HG02610 (cell line): Measurements from ENCODE around the gene CAMK2A.

Experiments used
- ATAC-seq: cut with Tn5 transposase; IDR thresholded peaks from one replicate; pipeline ENCODE4 v1.9.1; 2021; ENCODE audit warnings: mild to moderate bottlenecking, moderate library complexity; ENCODE audit not compliant: unreplicated experiment

The CAMK2A gene

GRCh38 chr5:150190503-150190979 lies 99.0 kb downstream of the CAMK2A start:
- no peak for ATAC-seq

DNA sequence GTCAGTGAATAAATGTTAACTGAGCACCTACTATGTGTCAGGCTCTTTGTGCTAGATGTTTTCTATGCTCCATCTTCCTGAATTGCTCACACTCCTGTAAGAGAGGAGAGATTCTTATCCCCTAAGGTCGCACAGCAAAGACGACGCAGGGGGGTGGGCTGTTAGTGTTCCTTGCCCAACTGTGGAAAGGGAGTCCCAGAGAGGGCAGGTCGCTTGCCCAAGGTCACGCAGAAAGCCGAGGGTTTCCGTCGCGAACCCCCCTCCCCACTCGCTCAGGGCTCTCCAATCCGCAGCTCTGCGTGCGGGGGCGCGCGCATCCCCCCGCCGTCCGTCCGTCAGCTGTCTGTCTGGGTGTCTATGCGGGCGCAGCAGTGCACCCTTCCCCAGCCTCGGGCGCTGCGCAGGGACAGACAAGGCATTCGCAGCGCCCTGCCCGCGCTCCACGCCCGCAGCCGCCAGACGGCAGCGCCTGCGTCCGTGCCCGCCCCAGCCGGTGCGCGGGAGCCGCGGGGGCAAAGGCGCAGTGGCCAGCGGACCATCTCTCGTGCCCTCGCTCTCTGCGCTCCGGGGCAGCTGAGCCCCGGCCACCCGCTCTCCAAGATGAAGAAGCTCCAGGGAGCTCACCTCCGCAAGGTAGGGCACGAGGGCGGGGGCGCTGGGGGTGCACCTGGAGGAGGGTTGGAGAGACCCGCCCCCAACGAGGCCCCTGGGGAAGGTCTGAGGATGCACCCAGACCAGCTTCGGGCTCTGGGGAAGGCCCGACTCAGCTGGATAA lies 99.7 kb downstream of the CAMK2A start, which contains the start of gene SLC6A7:
SLC6A7 (plus strand) TSS at position 335 of the 775 bp plus-strand sequence; CDS start at position 601, 266 bp downstream.
- no peak for ATAC-seq

DNA sequence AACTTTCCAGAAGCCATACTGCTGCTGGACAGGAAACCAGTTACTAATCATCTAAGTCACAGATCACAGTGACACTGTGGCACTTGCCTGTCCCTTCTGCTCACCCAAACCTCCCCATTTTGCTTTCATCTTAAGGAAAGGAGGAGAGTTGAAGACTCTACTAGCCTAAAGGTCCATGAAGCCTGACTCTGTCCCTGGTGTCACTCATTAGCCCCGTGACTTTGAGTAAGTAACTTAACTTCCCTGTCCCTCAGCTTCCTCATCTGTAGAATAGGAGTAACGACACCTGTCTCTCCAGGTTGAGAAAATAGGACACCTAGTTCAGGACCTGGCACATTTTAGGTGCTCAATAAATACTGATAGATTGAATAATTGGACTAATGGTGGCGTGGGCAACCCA lies 100.2 kb downstream of the CAMK2A start:
- ATAC-seq = no peak

GRCh38 chr5:150188146-150188842 lies 101.3 kb downstream of the CAMK2A start:
- no peak for ATAC-seq

GRCh38 chr5:150186897-150187296 lies 102.7 kb downstream of the CAMK2A start:
- no peak for ATAC-seq

GRCh38 chr5:150186137-150186536 lies 103.4 kb downstream of the CAMK2A start:
- ATAC-seq = no peak

GRCh38 chr5:150184990-150185912 lies 104.3 kb downstream of the CAMK2A start:
- no peak for ATAC-seq

- no peak for ATAC-seq
Observed at GRCh38 chr5:150184006-150184405, 105.6 kb downstream of the CAMK2A start.

- no peak for ATAC-seq
Observed at GRCh38 chr5:150183436-150183835, 106.1 kb downstream of the CAMK2A start.

DNA sequence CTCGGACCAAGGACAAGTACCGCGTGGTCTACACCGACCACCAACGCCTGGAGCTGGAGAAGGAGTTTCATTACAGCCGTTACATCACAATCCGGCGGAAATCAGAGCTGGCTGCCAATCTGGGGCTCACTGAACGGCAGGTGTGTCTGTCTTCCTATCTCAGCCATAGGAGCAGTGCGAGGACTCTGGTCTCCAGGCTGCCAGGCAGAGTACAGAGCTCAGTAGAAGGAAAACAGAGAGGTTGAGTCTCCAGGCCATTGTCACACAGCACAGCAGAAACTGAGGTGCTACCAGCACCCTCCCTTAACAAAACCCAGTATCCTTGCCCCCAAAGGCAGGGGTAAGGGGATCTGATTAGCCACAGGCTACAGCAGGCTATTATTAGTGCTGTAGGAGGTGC lies 106.8 kb downstream of the CAMK2A start:
- no peak for ATAC-seq

- no peak for ATAC-seq
Observed at GRCh38 chr5:150181766-150182545, 107.6 kb downstream of the CAMK2A start.

DNA sequence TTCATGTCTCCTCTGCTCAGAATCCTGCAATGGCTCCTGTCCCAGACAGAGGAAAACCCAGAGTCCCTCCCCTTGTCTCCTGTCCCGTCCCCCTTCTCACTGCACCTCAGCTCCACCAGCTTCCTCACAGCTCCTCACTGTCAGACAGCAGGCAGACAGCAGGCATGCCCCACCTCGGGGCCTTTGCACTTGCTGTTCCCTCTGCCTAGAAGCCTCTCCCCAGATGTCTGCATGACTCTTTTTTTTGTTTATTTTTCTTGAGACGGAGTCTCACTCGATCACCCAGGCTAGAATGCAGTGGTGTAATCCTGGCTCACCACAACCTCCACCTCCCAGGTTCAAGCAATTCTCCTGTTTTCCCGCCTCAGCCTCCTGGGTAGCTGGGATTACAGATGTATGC lies 108.5 kb downstream of the CAMK2A start:
- no peak for ATAC-seq

DNA sequence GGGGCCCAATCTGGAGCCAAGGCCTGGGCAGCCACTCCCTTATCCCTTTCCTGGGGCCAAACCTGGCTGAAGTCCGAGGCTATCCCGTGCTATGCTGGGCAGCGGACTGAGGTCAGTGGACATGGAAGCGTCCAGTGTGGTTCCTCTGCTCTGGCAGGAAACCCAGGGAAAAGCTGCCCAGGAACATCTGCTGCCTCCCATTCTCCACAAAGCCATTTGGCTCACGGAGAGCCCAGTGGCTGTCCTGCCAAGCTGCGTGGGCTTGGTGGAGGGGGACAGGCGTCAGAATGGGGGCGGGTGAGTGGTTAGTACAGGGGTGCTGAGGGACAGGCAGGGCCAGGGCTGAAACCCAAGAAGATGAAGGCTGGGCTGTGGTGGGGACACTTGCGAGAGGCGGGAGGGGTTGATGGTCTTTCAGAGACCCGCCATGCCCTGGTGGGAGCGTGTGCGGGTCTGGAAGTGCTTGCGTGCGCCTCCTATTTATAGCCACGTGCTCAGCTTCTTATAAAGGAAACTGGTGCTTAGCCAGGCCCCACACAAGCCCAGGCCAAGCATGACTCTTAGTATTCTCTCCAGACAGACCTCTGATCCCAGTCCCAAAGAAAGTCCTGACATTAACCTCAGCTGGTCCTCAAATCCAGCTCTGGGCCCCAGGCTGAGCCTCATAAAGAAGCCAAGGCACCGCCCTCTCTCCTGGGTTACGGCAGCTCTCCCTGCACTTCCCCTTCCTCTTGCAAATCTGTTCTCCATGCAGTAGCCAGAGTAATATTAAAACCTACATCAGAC lies 109.1 kb downstream of the CAMK2A start:
- no peak for ATAC-seq

- ATAC-seq = no peak
Observed at GRCh38 chr5:150179019-150179620, 110.5 kb downstream of the CAMK2A start.

- ATAC-seq = no peak
Observed at GRCh38 chr5:150178262-150178661, 111.3 kb downstream of the CAMK2A start.

GRCh38 chr5:150177721-150178120 lies 111.9 kb downstream of the CAMK2A start:
- ATAC-seq = no peak

DNA sequence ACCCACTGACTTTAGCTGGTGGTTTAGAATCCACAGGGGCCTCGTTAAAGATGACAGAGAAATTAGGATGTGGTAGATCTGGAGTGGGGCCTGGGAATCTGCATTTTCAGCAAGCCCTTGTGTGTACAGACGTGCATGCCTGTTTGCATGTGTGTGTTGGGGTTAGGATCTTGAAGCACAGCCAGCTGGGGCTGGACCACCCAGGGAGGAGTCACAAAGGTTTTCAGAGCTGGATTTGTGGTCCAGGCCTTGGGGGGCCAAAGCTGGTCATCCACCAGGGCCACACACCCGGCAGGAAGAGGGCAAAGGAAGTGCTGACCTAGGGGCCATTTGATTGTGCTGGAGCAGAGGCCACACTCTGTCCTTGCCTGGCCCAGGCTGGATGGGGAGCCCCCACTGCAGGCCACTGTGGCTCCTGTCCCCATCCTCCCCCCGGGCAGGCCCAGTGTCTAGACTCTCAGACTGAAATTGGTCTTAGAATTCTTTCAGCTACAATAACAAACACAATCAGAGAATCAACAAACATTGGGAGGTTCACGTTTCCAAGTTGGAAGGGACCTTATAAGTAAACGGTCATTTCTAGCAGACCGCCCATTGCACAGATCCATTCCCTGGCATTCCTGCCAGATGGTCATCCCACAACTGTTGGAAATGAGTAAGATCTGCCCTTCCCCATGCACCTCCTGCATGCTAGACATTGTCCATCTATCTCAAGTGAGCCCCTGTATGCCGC lies 112.7 kb downstream of the CAMK2A start:
- no peak for ATAC-seq

GRCh38 chr5:150175536-150175935 lies 114.0 kb downstream of the CAMK2A start:
- ATAC-seq = no peak
